DMS114 treated with DMSO at 0.1 percent for 48 hours (cell line): ENCODE data around the gene DKK1.

Experiments used
- DNase-seq: peaks from one replicate; lab custom pipeline; 2025; ENCODE audit not compliant: unreplicated experiment; lab: John Stamatoyannopoulos, UW

Gene DKK1

GRCh38 chr10:52316500-52316899 lies 2.4 kb downstream of the DKK1 start:
- DNase-seq = no peak

- DNase-seq = no peak
Observed at GRCh38 chr10:52318136-52318701, 4.1 kb downstream of the DKK1 start.

GRCh38 chr10:52318822-52319464 lies 4.9 kb downstream of the DKK1 start:
- no peak for DNase-seq

GRCh38 chr10:52319926-52320325 lies 5.8 kb downstream of the DKK1 start:
- DNase-seq = no peak

GRCh38 chr10:52322323-52322722 lies 8.2 kb downstream of the DKK1 start:
- no peak for DNase-seq

DNA sequence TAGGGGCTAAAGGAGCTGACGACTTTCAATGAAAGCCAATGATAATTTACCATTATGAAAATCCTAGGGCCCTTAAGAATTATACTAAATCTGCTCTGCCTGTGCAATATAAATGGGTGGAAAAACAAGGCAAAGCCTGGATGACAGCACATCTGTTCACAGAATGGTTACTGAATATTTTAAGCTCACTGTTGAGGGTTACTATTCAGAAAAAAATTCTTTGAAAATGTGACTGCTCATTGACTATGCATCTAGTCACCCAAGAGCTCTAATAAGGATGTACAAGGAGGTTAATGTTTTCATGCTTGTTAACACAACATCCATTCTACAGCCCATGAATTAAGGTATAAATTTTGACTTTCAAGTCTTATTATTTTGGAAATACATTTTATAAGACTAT lies 8.9 kb downstream of the DKK1 start:
- no peak for DNase-seq

DNA sequence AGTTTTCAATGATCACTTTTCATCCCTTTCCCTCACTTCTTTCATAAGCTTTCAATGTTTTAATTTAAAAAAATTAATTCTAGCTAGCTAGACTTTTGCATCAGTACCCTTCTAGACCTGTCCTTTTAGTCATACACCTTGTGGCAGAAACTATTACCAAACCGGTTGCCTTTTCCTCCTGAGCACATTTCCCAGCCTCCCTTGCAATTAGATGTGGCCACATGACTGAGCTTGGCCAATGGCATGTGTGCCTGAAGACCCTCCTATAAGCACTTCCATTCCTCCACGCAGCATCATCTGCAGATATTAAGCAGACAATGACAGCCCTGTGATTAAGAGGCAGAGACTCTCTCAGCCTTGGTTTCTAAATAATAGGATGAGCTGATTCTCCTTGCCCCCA lies 12.3 kb downstream of the DKK1 start:
- no peak for DNase-seq

GRCh38 chr10:52331638-52332364 lies 17.7 kb downstream of the DKK1 start:
- DNase-seq = no peak

DNA sequence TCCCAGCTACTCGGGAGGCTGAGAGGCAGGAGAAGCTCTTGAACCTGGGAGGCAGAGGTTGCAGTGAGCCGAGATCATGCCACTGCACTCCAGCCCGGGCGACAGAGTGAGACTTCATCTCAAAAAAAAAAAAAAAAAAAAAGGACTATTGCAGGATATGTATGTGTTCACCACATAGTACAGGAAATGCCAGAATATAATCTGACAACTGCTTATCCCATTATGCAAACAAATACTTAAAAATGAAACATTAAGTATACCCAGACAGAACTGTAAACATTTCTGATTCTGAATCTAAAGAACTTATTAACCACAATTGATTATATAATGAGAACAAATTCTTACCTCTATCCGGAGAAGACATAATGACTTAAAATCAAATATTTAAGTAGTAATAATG lies 18.7 kb downstream of the DKK1 start:
- no peak for DNase-seq

GRCh38 chr10:52334595-52334994 lies 20.5 kb downstream of the DKK1 start:
- DNase-seq = no peak

GRCh38 chr10:52335665-52336064 lies 21.6 kb downstream of the DKK1 start:
- DNase-seq = no peak

GRCh38 chr10:52337225-52337624 lies 23.1 kb downstream of the DKK1 start:
- DNase-seq = no peak

- DNase-seq = no peak
Observed at GRCh38 chr10:52343439-52343838, 29.4 kb downstream of the DKK1 start.

DNA sequence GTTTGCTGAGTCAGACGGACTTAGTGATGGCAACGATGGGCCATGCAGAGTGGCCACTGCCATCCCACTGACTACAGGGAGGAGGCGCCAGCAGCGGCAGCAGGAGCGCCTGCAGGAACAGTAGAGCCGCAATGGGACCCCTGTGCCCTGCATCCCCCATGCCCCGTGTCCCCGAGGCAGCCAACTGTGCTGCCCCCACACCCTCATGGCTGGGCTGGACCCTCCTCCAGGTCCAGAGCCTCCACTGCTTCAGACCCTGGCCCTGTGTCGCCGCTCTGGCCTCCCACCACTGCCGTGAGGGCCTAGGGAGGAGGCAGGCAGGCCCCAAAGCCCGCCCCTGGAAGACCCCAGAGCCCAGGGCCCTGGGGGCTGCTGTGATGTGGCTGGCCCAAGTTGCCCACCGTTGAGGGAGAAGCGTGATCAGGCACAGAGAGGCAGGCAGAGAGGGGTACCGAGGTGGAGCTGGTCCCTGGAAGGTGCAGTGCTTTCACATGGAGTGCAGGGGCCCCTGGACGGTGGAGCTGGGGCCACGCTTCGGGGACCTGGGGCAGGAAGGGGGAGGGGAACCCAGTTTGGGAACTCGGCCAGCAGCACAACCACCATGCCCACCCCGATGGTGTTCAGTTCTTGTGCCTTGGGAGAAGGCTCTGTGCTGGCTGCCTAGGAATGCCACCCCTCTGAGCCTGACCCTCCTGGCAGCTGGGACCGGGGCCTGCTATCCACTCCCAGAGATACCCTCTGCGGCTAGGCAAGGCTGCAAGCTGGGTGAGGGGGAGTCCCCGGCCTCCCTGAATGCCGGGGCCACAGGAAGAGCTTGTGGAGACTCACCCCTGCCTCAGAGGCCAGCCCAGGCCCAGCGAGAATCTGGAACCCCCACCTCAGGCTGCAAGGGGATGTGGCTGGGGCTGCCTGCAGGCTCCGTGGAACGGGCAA lies 32.6 kb downstream of the DKK1 start:
- no peak for DNase-seq

GRCh38 chr10:52347327-52347667 lies 33.2 kb downstream of the DKK1 start:
- DNase-seq = no peak

DNA sequence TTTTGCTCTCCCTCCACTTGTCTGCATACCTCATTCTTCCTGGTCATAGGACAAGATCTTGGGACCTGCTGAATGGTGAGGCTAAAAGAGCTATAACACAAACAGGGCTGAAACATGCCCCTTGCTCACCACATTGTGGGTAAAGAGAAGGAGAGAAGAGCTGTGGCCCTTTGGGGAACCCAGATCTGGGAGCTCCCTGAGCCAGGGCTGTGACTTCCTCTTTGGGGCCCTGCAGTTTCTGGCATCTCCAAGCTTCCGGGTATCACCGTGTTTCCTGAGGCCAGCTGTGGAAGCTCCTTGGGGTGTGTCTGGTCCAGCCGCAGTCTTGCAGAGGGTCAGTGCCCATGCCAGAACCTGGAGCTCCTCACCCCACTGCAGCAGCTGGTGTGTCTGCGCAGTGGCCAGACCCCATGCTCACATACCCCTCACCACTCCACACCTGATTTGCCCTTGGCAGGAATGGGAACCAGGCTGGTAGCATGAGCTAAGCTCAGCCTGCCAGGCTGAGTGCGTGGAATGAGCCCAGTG lies 34.0 kb downstream of the DKK1 start:
- DNase-seq = no peak

- DNase-seq = no peak
Observed at GRCh38 chr10:52351914-52352330, 37.8 kb downstream of the DKK1 start.

GRCh38 chr10:52353205-52353604 lies 39.1 kb downstream of the DKK1 start:
- no peak for DNase-seq

DNA sequence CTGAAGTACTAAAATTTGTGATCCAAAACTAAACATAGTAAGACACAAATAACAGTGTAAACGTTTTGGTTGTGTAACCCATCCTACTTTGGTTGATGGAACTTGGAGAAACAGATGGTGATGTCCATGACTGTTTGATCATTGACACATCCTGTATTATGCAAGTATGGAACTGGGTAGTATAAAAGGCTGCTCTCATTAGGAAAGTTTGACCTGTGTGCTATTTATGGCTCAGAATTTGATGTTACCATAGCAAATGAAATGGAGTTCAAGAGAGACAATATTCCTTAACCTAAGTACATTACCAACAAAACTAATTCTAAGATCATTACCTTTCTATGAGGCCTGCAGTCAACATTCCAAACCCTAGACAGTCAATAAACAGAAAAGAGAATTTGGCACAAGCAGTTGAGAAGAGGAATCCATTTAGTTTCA lies 39.9 kb downstream of the DKK1 start:
- no peak for DNase-seq

DNA sequence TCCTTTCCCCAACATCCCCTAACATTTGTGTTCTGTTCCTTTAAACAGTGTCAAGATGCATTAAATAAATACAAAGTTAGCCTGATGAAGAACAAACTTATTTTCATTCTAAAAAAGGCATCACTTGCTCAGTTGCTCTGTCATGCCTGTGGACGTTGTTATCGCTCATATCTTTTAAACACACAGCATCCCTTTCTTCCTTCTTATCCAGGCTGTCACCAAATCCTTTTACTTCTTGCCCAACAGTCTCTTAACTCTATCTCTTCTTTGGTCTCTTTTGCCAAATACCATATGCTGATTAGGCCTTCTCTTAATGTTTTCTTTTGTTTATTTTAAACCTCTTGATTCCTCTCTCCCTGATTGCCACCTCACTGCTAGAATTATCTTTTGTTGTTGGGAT lies 43.9 kb downstream of the DKK1 start:
- no peak for DNase-seq

- no peak for DNase-seq
Observed at GRCh38 chr10:52359441-52359840, 45.4 kb downstream of the DKK1 start.
